ENCODE measurements around the gene ERMP1.

- TF ChIP-seq CTCF (IDR thresholded peaks at IDR 0.05; ENCODE audit: poor library complexity), result no peak
- no peak for TF ChIP-seq EZH2phosphoT487 (IDR thresholded peaks at IDR 0.05; ENCODE audit: low read depth, severe bottlenecking, unreplicated experiment)
- TF ChIP-seq EZH2 (IDR thresholded peaks at IDR 0.05; ENCODE audit: borderline replicate concordance), result no peak
These were observed 31.5 kb upstream of the ERMP1 start for GRCh38 chr9:5864446-5864845.

Data from hepatocyte (in vitro differentiated cells).